IPS-18c (cell line): Measurements from ENCODE around the gene DNAJC24.
"Not testable (repeated sequence)": the region's sequence is repeated elsewhere in the genome, so short reads cannot be mapped to it uniquely, and the experiment has no call there.

Source experiments
- H3K4me3 ChIP-seq: 2 replicates; pipeline ENCODE4 v1.7.0; 2013; ENCODE audit warnings: low read depth, mild to moderate bottlenecking, low read length, moderate library complexity; ENCODE audit not compliant: insufficient read depth
- H3K9me3 ChIP-seq: one replicate; pipeline ENCODE4 v1.6.1; 2013; ENCODE audit warnings: mild to moderate bottlenecking, low read length, moderate library complexity; ENCODE audit not compliant: control insufficient read depth, insufficient read depth

The DNAJC24 gene, protein sequence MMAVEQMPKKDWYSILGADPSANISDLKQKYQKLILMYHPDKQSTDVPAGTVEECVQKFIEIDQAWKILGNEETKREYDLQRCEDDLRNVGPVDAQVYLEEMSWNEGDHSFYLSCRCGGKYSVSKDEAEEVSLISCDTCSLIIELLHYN

GRCh38 chr11:31369348-31370329, at the start of gene DNAJC24, which contains the start of gene DCDC1:
DNAJC24 (plus strand) TSS chr11:31369860; CDS start chr11:31370749, 889 bp downstream.
DCDC1 (minus strand) TSS chr11:31369739; CDS start chr11:31328280, 41,459 bp downstream.
- no peaks in the 10 kb centered on the region for H3K9me3 ChIP-seq
- H3K4me3 ChIP-seq, result peak within 1 kb of the TSS; percentile 73

GRCh38 chr11:31321494-31321893, 48.2 kb upstream of the DNAJC24 start:
- not testable (repeated sequence) for H3K9me3 ChIP-seq, H3K4me3 ChIP-seq

- H3K9me3 ChIP-seq, result no peaks in the 10 kb centered on the region
- no peak overlapping the region for H3K4me3 ChIP-seq
These were observed 46.5 kb upstream of the DNAJC24 start for GRCh38 chr11:31323145-31323544.

DNA sequence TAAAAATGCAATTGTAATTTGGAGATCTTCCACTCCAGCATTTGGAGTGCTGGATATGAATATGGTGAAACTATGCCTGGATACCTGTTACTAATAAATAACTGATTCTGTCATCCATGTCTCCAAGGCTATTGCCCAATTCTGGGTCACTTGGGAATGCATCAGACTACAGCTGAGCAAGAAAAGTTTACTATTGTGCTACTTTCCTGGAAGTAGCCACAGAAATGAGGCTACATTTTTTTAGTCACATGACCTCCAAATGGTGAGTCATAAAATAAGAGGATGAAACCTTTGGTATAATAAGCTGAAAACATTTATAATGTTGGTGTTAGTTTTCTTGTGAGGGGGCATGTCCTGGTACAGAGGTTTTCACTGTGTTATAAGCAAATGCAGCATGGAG, 44.5 kb upstream of the DNAJC24 start:
- Histone ChIP-seq H3K9me3 (no peaks in the 10 kb centered on the region), H3K4me3 (no peak overlapping the region)

GRCh38 chr11:31326470-31327148, 43.1 kb upstream of the DNAJC24 start:
- Histone ChIP-seq H3K9me3 (no peaks in the 10 kb centered on the region), H3K4me3 (no peak overlapping the region)

DNA sequence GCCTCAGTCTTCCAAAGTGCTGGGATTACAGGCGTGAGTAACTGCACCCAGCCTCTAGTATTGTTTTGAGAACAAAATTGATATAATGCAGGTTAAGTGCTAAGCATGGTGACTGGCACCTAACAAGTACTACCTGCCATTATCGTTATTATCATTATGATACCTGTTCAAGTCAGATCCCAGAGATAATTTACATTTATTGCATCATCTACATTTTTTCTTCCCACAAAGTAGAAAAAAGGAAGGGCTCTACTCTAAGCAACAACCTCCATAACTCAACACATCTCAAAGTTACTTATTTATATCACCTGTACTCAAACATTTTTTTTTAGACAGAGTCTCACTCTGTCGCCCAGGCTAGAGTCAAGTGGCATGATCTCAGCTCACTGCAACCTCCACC, 42.2 kb upstream of the DNAJC24 start:
- Histone ChIP-seq H3K4me3 (no peak overlapping the region), H3K9me3 (no peaks in the 10 kb centered on the region)

- Histone ChIP-seq H3K4me3 (no peak overlapping the region), H3K9me3 (no peaks in the 10 kb centered on the region)
These were observed 41.0 kb upstream of the DNAJC24 start for GRCh38 chr11:31328697-31329096.

DNA sequence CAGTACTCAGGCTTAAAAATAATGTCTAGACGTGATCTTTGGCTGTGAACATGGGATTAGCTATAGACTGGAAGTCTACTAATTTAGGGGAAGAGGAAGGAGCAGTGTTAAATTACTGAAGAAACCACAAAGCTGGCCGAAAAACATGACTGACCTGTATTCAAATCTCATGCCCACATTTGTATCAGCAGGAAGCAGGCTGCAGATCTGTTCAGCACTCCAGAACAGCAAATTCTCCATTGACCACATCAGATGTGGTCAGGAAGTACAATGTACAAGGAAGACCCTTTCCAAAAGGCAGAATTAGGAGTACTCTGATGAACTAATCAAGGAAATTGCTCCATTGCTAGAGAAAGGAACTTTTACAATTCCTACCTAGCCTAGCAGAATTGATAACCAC, 31.9 kb upstream of the DNAJC24 start:
- no peak overlapping the region for H3K4me3 ChIP-seq
- H3K9me3 ChIP-seq, result peaks cover 10% of the 10 kb centered on the region

DNA sequence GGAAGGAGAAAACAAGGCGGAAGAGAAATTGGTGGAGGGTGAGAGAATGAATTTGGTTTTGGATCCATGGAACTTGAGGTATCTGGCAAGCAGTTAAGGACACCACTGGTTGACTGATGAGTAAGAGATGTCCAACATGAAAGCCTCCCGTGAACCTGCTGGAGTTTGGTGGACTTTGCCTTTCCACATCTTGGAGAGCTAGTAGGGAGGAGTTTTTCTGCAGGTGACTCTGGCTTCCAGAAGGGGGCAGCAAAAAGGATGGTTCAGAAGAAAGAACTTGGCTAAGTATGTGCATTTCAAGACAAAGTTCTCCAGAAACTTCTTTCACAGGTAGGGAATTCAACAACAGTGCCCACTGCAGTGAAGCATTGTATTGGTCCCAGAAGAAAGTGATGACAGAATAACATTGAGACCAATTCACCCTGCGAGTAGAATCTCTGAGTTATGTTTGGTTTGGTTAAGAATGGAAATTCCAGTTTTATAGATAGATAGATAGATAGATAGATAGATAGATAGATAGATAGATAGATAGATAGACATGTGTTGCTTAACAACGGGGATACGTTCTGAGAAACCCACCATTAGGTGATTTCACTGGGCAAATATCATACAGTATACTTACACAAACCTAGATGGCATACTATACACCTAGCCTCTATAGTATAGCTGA, 28.6 kb upstream of the DNAJC24 start:
- Histone ChIP-seq H3K4me3 (no peak overlapping the region), H3K9me3 (no peaks in the 10 kb centered on the region)

DNA sequence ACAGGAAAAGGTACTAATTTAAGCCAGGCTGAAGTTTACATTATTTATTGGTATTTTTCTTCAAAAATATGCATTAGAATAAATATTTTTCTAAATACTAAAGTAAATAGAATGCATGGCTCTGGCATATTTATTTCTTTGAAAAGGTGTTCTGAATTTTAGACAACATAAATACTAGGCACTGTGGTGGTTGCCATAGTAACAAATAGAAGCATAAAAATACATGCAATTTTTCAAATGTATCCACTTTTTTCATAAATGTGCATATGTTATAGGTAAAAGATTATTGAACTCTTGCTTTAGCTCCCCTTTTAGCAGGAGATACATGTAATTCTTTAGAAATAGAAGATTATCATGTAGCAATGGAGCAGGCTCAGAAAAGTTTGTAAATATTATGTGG, 18.5 kb upstream of the DNAJC24 start:
- no peak overlapping the region for H3K4me3 ChIP-seq
- H3K9me3 ChIP-seq, result no peaks in the 10 kb centered on the region

GRCh38 chr11:31355131-31355530, 14.5 kb upstream of the DNAJC24 start:
- no peak overlapping the region for H3K4me3 ChIP-seq
- H3K9me3 ChIP-seq, result no peaks in the 10 kb centered on the region

DNA sequence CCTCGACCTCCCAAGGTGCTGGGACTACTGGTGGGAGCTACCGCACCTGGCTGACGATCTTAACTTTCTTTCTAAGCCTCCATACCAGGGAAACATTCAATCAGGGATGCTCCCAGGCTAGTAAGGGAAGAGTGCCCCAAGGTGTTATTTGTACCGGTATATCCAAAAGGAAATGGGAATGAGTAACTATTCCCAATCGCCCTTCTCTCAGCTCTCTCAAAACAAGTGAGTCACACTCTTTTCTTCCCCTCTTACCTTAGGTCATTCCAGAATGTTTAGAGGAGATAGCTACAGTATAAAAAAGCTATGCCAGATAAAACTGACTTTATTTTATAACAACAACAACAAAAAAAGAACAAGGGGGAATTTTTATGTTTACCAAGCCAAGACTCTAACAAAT, 13.8 kb upstream of the DNAJC24 start:
- Histone ChIP-seq H3K9me3 (no peaks in the 10 kb centered on the region), H3K4me3 (no peak overlapping the region)

DNA sequence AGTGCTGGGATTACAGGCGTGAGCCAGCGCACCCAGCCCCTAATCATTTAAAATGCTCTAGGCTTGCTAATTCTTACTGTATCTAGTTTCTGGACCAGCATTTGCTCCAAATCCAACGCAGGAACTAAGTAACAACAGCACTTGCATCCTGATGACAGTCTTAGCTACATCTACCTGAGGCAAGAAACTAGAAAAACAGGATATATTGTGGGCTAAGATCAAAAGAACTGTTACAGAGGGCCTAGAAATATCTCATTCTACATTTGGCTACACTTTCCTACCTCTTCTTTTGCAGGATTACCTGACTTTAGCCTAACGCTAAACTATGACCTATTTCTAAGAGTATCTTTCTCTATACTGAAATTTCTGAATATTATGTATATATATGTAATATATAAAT, 7.9 kb upstream of the DNAJC24 start:
- no peaks in the 10 kb centered on the region for H3K9me3 ChIP-seq
- no peak overlapping the region for H3K4me3 ChIP-seq

DNA sequence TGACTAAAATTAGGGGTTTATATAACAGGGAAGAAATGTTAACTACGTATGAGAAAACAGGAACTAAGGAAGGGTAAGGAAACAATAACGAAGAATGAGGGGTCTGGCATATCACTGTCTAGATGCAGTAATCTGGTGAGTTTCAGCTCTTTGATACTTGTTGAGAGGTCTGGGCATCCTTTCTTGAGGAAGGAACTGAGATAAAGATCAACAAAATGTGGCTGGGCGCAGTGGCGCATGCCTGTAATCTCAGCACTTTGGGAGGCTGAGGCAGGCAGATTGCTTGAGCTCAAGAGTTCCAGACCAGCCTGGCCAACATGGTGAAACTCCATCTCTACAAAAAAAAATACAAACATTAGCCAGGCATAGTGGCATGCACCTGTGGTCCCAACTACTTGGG, 2.9 kb upstream of the DNAJC24 start:
- H3K9me3 ChIP-seq, result no peaks in the 10 kb centered on the region
- H3K4me3 ChIP-seq, result no peak overlapping the region

DNA sequence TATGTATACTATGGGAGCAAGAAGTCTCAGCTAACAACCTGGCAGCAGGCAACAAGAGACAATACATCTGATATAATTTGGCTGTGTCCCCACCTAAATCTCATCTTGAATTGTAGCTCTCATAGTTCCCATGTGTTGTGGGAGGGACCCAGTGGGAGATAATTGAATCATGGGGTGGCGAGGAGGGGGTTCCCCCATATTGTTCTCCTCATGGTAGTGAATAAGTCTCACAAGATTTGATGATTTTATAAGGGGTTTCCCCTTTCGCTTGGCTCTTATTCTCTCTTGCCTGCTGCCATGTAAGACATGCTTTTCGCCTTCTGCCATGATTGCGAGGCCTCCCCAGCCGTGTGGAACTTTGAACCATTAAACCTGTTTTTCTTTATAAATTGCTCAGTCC, 6.2 kb downstream of the DNAJC24 start:
- no peaks in the 10 kb centered on the region for H3K9me3 ChIP-seq
- H3K4me3 ChIP-seq, result no peak overlapping the region

DNA sequence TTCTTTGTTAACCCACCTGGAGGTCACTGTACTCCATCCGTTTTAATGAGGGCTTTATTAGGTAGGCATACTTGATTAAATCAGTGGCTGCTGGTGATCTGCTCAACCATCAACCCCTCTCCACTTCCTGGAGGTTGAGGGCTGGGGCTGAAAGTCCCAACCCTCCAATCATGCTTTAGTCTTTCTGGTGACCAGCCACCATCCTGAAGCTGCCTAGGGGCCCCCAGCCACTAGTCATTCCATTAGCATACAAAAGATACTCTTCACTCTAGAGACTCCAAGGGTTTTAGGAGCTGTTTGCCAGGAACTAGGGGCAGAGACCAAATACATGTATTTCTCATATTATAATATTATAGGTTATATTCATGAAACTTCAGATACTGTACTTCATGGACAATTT, 13.5 kb downstream of the DNAJC24 start:
- H3K4me3 ChIP-seq, result no peak overlapping the region
- H3K9me3 ChIP-seq, result peaks cover 2% of the 10 kb centered on the region

GRCh38 chr11:31387379-31387778, 17.7 kb downstream of the DNAJC24 start:
- peaks cover 2% of the 10 kb centered on the region for H3K9me3 ChIP-seq
- no peak overlapping the region for H3K4me3 ChIP-seq
